HG03196 (cell line): ENCODE data around the gene PECR.
"Not testable (repeated sequence)": the region's sequence is repeated elsewhere in the genome, so short reads cannot be mapped to it uniquely, and the experiment has no call there.

Source experiments
- ATAC-seq: cut with Tn5 transposase; IDR thresholded peaks from one replicate; pipeline ENCODE4 v1.9.1; 2021; ENCODE audit not compliant: unreplicated experiment

Gene PECR

DNA sequence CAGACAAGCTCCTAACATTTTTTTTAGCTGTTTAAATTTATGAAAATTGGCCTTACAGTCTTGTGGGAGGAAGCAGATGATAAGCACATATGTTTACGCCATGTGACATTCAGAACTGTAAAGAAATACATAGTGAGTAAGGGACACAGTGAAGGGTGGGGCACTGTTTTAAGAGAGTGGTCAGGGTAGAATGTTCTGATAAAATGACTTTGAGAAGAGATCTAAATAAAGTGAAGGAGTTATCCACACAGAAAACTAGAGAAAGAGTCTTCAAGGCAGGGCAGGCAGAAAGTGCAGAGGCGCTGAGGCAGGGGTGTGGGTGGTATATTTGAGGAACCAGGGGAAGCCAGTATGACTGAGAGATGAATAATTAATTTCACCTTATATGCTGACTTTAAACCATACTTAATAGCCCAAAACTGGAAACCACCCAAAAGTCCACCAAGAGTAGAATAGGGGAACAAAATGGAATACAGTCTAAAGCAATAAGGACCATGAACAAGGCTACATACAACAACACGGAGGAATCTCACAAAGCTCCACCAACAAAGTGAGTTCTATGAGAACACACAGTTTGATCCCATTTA is 76.8 kb downstream of the PECR start:
- peak; percentile 22 for ATAC-seq

DNA sequence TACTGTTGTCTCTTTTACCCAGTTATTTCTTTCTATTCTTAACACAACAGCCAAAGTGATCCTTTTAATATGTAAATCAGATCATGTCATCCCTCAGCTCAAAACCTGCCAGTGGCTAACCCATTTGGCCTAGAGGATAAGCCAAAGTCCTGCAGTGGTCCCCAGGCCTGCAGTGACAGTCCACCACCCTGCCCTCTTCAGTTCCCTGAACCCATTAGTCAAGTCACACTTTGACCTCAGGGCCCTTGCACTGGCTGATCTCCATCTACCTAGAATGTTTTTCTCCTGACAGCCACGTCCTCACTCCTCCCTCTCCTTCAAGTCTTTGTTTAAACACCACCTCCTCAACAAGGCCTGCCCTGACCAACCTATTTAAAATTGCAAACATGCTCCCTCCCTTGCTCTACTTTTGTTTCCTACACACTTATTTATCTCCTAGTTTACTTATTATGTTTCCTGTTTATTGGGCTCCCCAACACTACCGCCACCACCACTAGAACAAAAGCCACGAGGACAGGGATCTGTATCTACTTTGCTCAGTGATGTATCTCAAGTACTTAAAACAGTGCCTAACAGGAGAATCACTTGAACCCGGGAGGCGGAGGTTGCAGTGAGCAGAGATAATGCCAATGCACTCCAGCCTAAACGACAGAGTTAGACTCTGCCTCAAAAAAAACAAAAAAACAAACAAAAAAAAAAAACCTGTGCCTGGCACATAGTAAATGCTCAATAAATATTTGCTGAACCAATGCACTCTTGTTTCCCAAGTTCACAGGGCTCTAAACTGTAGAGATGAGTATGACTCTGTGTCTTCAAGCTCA is 77.5 kb downstream of the PECR start:
- ATAC-seq = no peak

DNA sequence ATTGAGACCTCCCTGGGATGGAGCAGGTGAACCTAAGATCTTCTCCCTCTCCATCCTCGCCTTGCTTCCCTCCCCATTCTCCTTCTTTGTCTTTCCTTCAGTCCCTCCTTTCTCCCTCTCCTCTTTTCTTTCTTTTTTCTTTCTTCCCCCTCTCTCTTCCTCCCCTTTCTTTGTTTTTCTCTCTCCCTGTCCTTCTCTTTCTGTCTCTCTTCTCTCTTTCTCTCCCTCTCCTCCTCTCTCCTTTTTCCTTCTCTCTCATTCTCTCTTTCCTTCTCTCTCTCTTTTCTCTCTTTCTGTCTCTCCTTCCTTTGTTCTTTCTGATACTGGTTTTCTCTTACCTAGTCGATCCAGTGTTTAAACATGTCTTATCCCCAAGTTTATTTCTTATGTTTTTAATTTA is 78.9 kb downstream of the PECR start:
- no peak for ATAC-seq

DNA sequence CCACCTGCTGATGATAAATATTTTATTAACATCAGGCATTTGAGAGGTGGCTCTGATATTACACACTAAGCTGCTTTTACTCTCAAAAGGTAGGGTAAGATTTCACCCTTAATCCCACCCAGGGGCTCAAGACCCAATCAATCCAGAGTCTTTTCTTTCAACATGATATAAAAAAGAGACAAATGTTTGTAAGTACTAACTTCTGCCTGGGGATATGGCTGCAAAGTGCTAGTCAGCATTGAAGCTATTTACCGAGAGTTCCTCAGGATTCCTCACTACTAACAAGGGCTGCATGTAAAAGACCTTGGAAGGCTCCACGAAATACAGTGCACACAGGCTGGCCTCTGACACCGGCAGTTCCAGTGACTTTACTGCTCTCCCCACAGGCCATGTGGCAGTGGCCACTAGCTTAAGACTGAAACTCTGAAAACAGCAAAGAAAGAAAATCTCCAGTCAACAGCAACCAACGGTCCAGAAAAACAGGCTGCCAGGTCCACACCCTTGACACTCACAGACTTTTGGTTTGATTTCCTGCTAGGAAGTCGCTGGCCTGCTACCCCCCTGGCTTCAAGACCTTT is 79.4 kb downstream of the PECR start:
- no peak for ATAC-seq

DNA sequence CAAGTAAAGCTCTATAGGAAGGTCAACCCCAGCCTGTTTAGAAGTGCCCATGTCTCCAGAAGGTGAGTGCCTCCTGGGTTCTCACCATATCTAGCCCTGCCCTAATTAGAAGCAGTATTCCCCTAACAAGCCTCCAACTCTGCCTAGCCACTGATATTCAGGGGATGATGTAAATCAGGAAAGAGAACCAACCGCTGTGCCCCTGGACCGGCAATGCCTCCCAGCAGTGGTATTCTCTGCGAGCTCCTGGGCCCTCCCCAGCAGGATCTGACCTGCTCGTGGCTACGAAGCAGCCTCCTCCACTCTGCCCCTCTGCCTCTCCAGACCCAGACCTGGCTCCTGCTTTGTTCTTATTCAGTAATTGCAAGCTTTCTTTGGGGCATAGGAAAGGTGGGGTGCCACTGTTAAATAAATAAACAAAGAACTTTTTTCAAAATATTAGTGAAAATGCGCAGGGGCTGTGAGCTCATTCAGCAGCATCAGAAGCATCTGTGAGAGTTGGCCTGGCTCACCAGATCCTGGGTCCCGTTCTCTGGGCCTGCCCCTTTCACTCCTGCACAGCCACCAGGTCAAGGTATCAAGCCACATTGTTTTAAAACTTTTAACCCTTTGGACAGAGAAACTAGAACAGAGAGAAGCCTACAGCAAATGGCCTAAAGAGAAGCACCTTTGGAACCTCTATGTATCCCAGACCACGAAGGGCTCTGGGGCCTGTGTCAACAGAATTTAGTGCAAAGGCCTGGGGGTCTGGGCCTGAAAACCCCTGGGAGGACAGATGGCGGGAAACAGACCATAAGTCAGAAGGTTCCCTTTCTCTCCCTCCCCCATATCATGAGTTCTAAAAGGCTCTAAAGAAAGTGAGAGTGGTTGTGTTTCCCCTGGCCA is 80.2 kb downstream of the PECR start:
- ATAC-seq = no peak

DNA sequence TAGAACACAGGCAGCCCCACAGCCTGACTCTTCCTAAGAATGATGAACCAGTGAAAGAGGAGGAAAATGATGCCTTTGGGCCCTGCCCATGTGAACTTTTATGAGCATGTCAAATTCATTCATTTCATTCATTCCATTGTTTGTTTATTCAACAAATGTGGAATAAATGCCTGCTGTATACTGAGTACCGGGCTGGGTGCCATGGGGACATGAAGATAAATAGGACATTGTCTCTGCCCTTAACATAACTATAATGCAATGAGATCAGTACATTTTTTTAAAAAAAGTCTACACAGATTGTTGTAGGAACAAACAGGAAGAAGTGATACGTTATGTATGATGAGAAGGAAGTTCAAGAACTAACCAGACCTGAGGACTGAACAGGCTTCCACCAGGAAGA is 83.0 kb downstream of the PECR start:
- ATAC-seq = no peak

DNA sequence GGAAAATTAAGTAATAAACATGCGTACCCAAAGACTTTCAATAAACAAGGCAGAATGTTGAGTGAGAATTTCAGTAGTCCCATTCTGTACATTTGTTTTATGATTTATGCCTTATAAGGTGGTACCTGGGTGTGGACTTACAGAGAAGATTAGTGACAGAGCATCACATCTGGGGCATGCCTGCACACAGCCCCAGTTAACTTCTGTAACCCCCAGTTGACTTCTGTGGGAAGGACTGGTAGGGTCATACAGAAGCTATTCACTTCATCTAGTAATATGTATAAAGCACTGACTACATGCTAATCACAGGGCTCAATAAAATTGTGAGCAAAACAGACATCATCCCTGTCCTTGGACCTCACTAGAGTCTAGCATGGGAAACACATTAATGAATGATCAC is 84.4 kb downstream of the PECR start:
- ATAC-seq = no peak

DNA sequence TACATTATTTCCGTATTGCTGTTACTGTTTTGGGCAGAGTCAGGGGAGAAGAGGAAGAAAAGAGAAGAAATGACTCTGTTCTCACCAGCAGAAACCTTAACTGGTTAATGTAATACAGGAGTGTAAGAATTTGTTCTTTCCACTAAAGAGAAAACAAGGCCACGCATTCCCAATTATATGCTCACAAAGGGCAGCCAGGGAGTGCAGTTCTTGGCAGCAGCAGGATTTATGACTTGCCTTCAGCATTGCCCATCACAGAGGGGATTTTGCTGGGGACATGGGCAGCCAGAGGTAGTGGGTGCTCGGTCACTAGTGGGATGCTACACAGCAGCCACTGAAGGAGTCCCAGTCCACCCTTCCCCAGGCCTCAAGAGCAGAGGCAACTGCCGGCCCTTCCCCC is 86.7 kb downstream of the PECR start:
- no peak for ATAC-seq

DNA sequence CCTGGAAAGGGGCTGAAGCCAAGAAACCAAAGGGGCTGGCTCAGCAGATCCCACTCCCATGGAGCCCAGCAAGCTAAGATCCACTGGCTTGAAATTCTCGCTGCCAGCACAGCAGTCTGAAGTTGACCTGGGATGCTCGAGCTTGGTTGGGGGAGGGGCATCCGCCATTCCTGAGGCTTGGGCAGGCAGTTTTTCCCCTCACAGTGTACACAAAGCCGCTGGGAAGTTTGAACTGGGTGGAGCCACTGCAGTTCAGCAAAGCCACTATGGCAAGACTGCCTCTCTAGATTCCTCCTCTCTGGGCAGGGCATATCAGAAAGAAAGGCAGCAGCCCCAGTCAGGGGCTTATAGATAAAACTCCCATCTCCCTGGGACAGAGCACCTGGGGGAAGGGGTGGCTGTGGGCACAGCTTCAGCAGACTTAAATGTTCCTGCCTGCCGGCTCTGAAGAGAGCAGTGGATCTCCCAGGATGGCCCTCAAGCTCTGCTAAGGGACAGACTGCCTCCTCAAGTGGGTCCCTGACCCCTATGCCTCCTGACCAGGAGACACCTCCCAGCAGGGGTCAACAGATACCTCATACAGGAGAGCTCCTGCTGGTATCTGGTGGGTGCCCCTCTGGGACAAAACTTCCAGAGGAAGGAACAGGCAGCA is 92.9 kb downstream of the PECR start:
- not testable (repeated sequence) for ATAC-seq
